GM19193 (cell line): ENCODE data around the gene RCAN2.

ENCODE experiments used
- POLR2A ChIP-seq: IDR thresholded peaks from 4 replicates; pipeline ENCODE4 v1.6.1; 2011; ENCODE audit not compliant: insufficient read depth, insufficient read length; ENCODE audit errors: extremely low read depth

RCAN2 gene

DNA sequence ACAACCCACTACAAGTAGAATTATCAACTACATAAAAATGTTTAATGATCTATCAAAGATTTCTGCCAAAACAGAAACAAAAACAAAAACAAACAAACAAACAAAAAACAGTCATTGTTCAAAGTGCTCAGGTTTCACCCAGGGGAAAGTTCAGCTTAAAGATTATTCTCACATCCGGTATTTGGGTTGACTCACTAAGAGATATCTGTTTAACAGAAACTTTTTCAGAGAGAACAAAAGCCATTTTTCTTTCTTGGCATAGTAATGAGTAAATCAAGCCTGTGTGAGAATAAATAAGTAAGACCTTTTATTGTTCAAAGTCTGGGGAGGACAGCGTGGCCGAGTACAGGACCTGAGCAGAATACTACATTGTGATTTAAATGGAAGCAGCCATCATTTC lies 143.6 kb downstream of the RCAN2 start:
- no peak for TF ChIP-seq POLR2A

DNA sequence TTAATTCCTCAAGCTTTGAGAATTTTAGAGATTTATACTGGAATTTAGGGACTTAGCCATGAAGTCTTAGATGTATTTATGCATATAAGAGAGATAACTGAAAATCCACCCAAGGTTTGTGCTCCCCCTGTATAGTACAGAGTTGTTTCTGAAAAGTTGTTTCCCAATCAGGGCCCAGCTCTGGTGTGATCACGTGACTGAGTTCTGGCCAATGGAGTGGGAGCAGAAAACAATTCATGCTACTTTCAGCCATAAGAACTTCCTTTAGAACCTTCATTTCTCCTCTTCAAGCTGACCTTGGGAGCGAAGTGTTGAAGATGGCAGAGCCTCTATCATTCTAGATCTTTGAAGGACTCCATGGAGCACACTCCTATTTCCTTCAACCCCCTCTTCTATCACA lies 151.0 kb downstream of the RCAN2 start:
- TF ChIP-seq POLR2A, result no peak

DNA sequence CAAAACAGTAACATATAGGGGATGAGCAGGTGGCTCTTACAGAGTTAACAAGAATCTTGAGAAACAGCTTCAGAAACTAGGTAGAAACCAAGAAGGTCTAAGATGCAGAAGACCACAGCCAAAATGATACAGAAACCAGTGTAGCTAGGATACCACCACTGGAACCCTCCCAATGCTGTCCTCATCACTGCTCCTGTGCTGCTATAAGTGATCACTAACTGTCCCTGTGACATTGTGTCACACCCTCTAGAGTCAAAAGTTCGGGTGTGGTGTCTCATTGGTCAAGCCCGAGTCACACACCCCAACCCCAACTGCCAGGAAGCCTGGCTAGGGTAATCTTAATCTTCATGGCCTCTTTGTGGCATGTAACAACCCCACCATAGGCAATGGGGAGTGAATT lies 153.1 kb downstream of the RCAN2 start:
- TF ChIP-seq POLR2A, result no peak

DNA sequence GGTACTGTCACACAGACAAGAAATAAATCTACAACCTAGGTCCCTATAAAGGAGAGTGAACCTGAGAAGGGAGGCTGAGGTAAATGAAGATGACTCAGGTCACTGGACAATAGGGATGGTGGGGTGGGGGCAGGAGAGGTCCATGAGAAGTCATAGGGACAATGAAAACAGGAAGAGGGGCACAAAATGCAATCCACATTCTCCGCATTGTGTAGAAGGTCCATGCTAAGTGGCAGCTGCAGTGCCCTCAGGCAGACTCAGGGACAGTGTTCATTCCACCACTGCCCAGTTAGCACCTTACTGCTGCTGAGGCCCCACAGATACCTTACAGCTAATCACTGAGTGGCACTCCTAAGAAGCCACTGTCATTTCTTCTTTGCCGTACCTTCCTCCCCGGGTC lies 156.8 kb downstream of the RCAN2 start:
- no peak for TF ChIP-seq POLR2A

DNA sequence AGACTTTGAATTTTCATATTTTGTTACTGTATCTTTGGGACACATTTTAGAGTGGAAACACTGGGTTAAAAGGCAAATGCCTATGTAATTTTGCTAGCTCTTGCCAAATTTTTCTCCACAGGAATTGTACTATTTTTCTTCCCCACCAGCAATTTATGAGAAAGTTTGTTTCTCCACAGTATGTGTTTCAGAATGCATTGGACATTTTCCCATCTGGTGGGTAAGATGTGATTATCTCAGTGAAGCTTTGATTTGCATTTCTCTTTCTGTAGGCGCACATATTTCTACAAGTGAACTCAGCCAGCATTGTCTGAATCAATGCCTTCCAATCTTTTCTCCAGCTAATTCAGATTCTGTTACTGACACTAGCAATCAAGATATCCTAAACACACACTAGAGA lies 157.8 kb downstream of the RCAN2 start:
- TF ChIP-seq POLR2A, result no peak

DNA sequence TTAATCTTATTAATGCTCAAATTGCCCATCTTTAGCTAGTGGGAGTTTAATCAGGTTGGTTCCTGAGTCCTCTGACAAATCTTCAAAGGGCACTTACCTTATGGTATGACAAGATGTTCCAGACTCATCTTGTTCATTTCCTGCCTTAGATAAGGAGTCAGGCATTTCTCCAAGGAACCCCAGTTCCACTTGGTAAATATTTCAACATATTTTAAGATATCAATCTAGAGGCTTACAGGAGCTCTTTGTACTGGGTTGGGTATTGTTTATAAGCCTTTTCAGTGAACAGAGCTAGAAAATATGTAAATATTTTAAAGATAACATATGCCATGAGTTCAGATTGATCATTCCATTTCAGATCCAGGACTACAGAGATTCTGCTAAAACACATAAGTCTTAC lies 159.8 kb downstream of the RCAN2 start:
- no peak for TF ChIP-seq POLR2A

DNA sequence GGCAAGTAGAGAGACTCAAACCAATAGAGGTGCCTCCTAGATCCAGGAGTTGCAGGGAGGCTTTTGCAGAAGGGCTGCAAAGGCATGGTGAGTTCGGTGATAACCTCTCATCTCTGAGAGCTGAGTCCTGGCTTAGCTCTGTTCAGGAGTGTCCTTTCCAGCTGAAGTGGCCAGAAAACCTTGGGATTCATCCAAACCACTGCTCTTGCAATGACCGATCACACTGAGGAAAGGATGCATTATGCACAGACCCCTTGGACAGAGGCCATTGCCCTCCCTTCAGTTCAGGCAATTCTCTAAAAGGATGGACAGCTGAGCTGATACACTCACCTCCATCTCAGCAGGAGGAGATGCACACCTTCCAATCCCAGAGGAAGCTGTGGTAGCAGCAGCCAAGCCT lies 161.7 kb downstream of the RCAN2 start:
- TF ChIP-seq POLR2A, result no peak

DNA sequence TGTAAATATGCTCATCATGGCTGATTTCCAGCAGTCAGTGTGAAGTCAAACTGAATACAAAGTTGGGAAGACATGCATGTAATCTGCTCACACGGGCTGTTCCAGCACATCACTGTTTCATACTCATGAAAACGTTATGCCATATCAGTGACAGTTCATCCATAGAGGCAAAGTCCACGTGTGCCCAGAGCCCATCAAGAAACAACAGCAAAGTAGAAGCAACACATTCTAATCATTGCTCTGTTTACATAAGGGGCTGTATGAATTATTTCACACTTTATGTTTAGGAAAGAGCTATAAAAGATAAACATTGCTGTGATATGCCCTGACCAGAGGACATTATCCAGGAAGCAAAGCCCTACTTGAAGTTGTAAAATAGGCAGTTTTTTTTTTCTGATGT lies 163.5 kb downstream of the RCAN2 start:
- no peak for TF ChIP-seq POLR2A

DNA sequence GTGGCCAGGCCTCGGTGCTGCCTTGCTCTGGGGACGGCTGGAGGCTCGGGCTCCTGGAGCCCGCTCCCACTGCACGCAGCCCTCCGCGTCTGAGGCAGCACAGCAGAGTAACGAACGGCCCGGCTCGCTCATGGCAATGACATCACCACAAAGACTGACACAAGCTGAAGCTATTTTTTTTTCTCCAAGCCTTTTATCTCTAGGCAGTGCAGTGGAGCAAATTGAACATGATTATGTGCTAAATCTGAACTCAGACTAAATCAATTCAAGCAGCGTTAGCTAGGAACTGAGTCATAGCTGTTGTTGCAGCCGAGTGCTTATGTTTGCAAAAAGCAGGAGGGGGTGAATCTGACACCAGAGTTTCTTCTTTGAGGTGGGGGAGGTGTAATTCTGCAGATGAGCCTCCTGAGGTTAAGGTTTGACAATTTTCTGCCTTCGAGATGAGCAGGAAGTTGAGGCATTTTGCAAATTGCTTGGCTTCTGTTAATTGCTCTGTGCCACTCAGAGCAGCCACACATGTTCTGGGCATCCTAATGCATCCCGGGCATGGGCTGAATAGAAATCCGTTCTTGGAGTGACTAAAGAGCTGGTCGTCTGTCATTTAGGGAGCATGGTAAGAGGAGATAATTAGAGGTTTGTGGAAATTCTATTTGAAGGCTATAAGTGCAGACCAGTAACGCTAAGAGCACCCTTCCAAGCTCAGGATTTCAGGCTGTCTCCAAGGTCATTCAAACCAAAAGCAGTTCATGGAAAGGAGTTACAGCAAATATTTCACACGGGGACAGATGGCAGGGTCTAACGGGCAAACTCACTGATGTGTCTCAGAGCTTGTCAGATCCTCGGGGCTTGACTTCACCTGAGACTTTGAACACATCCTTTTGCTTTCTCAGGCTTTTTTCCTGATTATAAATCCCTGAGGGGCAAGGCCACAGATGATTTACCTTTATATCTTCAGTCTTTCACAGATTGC lies 165.4 kb downstream of the RCAN2 start:
- no peak for TF ChIP-seq POLR2A

DNA sequence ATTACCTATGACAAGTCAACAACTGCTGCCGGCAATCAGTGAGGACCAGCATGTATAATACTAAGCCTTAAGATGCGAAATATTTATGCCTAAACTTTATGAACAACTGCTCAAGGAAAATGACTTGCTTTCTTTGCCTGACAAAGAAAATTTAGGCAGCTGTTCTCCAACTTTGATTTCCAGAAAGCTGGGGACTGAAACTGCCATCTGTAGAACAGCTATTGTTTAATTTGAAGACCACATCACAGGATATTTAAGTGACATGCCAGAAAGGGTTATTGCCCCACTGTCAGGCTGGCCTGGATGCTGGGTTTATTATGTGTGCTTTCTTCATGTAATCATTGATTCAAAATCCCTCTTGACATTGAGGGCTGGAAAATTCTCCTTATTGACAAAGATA lies 166.5 kb downstream of the RCAN2 start:
- TF ChIP-seq POLR2A, result no peak

DNA sequence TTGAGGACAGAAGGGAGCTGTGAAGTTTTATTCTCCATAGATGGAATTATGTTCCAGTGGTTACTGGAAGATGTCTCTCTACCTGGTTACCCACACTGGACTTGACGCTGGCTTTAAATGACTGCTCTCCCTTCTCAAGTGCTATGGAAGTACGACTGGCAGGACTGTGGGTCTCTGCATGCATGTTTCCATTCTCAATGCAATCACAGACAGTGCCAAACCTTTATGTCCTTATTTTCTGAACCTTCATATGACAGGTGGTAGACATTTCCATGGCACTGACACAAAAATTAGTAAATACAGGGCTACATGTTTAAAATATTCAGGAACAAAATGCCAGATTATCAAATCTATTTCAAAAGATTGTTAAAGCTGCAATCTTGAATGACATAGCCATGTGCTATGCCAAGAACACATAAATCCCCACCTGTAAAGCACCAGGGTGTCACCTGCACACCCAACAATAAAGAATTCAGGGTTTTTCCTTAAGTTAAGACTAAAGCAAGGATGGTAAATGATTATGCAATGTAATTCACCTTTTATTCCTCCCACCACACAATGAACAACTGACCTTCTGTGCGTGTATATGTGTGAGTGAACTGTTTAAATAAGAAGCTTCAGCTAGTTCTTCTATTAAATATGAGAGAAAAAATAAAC lies 167.2 kb downstream of the RCAN2 start:
- TF ChIP-seq POLR2A, result no peak

DNA sequence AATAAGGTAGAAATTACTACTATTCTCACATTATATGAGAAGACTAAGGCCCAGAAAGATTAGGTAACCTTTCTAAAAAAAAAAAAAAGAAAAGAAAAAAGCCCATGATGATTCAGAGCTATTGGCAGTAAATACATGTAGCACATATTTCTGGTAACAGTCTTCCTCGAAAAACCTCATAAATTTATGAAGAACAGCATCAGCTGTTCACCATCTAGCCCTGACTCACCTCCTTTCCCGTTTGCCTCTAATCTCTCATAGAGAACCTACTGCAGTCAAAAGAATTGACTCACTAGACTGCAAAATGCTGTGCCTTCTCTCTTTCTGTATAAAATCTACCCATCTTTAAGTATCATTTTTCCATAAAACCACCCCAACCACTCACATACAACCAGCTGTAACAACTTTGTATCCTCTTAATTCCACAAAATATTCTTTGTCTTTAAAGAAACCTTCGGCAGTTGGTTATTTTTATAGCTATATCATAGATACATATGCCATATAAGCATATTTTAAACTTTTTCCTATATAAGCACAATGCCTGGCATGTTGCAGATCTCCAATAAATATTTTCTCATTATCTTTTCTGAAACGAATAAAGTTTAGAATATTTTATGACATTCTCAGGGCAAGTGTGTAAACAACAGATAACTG lies 167.8 kb downstream of the RCAN2 start:
- TF ChIP-seq POLR2A, result no peak

DNA sequence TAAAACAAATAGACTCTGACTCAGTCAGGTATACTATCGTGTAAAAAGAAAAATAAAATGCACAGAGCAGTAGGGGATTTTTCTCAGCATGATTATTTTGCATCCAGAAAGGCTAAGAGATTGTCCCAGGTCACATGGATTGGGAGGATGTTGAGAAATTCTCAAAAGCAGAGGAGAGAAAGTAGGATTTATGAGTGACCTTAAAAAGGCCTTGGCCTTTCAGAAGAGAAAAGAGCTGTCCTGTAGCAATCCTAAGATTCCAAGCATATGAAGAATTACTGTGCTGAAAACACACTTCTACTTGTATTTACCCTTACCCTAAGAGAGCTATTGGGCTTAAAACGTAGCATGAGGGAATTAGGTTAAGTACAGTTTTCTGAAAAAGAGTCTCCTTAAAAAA lies 170.7 kb downstream of the RCAN2 start:
- no peak for TF ChIP-seq POLR2A

DNA sequence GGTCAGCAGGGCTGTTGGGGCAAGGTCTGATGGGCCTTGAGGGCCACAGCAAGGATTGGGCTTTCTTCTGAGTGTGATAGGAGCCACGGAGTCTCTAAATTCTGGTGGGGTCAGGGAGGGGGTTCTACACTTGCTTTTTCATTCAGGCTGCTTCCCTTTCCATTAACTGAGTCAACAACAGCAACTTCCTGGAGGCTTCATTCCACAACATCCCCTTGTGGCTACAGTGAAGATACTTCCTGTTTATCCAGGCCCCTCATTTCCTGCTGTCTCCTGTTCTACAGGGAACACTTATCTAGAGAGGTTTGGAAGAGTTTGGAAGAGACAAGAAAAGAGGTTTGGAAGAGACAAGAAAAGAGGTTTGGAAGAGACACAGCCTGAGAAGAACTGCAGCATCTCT lies 175.7 kb downstream of the RCAN2 start:
- no peak for TF ChIP-seq POLR2A

DNA sequence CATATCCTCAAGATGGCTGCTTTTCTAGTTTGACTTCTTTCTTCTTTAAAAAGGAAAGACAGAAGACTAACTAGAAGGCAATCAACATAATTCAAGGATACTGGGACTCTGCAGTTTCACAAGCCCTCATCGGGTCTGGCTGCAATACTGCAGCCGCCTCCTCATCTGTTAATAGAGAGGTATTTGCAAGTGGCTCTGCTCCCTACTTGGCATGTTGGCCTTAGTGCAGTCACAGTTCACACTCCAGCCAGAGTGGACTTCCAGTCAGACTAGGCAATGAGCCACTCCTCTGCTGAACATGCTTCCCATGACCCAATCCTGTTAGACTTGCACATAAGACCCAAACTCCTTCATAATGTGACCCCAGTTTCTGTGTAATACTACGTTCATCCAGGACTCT lies 178.6 kb downstream of the RCAN2 start:
- no peak for TF ChIP-seq POLR2A

DNA sequence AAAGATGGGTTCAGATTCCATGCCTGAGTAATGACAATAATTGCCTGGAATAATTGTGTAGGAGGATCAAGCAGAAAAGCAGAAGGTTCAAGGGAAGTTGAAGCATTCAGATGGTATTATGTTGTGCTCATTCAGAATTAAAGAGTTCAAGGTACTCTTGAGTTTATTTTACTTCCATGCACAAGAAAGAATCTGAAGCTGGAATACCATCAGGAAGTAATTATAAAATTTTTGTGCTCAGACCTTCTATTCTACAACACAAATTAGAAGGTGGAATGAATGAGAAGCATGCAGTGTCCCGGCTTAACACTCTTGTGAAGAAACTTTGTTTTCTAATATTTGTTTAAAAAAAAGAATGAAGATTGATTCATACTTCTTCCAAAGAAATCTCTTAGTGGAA lies 181.1 kb downstream of the RCAN2 start:
- no peak for TF ChIP-seq POLR2A
